ENCODE measurements around the gene IGSF5. TPM values are rescaled to one million over a fixed set of nuclear protein-coding genes. Genes with fewer than 3 reads are reported as not detected.
"Not testable (repeated sequence)": the region's sequence is repeated elsewhere in the genome, so short reads cannot be mapped to it uniquely, and the experiment has no call there.

Gene IGSF5
- total RNA-seq = not detected
- long read RNA-seq = 0 reads

GRCh38 chr21:39744883-39745282 is at the start of gene IGSF5:
TSS of gene IGSF5 (plus strand) at chr21:39745183. CDS start at chr21:39745510, 327 bp downstream.
- not testable (repeated sequence) for DNase-seq (ENCODE audit: low spot score)

GRCh38 chr21:39696196-39696595 is 48.8 kb upstream of the IGSF5 start:
- no peak for DNase-seq (ENCODE audit: low spot score)

DNA sequence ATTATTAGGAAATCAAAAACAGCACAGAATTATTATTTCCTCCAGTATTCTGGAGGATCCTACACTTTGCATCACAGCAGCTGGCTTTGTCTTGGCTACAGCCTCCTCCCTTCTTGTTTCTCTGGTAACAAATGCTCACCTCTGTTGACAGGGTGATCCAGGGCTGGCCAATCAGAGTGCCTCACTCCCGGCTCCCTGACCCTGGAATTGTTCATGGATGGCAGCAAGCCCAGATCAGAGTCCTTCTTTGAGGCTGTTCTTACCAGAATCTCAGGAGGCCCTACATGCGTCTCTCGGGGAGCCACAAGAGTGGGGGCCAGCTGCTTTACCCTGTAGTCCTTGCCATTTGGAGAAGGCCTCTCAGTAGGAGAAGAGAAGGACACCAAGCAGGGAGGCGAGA is 48.4 kb upstream of the IGSF5 start:
- DNase-seq (ENCODE audit: low spot score) = no peak

DNA sequence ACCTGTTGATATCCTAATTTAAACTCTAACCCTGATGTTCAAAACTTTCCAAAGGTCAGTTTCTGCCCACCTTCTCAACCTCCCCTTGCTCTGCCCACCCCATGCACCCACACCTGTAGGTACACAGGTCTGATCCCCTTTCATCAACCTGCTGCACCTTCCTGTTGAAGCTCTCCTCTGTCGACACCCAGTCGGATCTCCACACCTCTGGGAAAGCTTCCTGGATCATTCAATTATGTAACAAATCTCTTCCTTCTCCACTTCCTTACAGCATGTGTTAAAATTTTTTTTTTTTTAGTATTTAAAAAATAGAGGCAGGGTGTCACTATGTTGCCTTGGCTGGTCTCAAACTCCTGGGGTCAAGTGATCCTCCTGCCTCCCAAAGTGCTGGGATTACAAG is 44.7 kb upstream of the IGSF5 start:
- DNase-seq (ENCODE audit: low spot score) = no peak

DNA sequence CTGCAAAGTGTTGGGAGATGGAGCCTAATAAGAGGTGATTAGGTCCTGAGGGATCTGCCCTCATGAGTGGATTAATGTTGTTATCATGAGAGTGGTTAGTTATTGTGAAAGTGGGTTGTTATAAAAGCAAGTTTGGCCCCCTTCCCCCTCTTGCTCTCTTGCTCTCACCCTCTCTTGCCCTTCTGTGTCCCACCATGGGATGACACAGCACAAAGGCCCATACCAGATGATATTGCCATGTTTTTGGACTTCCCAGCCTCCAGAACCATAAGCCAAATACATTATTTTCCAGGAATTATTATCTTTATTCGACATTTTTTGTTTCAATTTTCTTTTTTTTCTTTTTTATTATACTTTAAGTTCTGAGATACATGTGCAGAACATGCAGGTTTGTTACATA is 41.4 kb upstream of the IGSF5 start:
- DNase-seq (ENCODE audit: low spot score) = no peak

- DNase-seq (ENCODE audit: low spot score) = no peak
These were observed 39.1 kb upstream of the IGSF5 start for GRCh38 chr21:39705849-39706248.

GRCh38 chr21:39707316-39707715 is 37.7 kb upstream of the IGSF5 start:
- DNase-seq (ENCODE audit: low spot score) = no peak

- DNase-seq (ENCODE audit: low spot score) = peak; percentile 18
These were observed 34.1 kb upstream of the IGSF5 start for GRCh38 chr21:39710866-39711265.

- no peak for DNase-seq (ENCODE audit: low spot score)
These were observed 32.7 kb upstream of the IGSF5 start for GRCh38 chr21:39712273-39712672.

- no peak for DNase-seq (ENCODE audit: low spot score)
These were observed 32.0 kb upstream of the IGSF5 start for GRCh38 chr21:39712976-39713375.

GRCh38 chr21:39713905-39714304 is 31.1 kb upstream of the IGSF5 start:
- peak; percentile 59 for DNase-seq (ENCODE audit: low spot score)

- peak; percentile 16 for DNase-seq (ENCODE audit: low spot score)
These were observed 30.7 kb upstream of the IGSF5 start for GRCh38 chr21:39714331-39714730.

DNA sequence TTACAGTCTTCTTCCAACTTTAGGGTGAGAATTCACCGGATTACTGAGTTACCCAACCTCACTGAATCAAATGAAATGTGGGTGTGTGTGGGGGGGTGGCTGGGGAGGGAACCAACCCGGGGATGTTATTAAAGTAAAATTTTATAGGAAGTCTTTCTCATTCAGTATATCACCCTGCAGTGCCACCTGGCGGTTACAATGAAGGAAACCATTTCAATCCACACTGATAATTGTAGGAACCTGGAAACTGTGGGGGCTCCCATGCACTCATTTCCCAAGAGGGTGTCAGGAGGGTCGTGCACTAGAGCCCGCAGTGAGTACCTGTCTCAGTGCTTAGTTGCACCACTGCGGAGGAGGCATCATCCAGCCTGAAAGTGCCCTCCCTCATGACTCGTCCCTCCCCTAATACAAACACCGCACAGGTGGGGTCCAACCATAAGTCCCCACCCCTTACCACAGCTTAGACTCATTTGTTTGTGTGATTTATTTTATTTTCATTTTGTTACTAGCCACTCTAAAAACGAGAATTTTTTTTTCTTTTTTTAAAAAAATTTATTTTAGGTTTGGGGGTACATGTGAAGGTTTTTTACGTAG is 29.1 kb upstream of the IGSF5 start:
- DNase-seq (ENCODE audit: low spot score) = peak; percentile 74

DNA sequence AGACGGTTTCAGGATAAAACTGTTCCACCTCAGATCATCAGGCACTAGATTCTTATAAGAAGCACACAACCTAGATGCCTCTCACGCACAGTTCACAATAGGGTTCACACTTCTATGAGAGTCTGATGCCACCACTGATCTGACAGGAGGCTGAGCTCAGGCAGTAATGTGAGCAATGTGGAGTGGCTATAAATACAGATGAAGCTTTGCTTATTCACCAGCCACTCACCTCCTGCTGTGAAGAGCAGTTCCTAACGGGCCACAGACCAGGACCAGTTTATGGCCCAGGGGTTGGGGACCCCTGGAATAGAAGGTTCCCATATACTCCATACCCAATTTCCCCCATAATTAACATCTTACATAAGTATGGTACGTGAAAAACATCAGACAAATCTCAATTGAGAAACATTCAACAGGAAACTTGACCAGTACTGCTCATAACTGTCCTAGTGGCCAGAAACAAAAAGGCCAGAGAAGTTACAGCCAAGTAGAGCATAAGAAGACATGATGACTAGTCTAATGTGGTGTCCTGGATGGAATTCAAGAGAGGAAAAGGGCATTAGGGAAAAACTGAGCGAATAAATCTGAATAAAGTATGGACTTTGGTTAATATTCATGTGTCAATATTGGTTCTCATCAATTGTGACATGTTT is 24.7 kb upstream of the IGSF5 start:
- DNase-seq (ENCODE audit: low spot score) = no peak

DNA sequence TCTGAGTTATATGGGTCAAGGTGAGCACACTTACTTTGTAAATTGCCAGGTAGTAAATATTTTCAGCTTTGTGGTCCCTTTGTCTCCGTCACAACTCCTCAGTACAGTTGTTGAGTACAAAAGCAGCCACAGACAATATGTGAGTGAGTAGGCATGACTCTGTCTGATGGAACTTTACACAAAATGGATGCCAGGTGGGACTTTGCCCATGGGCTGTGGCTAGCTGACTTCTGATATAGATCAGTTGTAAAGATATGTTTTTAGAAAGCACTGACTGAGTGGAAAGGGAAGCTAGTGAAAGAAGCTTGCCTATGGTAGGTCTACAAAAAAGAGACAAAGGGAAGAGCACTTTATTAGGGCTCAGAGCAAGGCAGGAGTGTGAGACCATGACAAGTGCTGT is 23.1 kb upstream of the IGSF5 start:
- no peak for DNase-seq (ENCODE audit: low spot score)

- no peak for DNase-seq (ENCODE audit: low spot score)
These were observed 20.0 kb upstream of the IGSF5 start for GRCh38 chr21:39724944-39725343.

DNA sequence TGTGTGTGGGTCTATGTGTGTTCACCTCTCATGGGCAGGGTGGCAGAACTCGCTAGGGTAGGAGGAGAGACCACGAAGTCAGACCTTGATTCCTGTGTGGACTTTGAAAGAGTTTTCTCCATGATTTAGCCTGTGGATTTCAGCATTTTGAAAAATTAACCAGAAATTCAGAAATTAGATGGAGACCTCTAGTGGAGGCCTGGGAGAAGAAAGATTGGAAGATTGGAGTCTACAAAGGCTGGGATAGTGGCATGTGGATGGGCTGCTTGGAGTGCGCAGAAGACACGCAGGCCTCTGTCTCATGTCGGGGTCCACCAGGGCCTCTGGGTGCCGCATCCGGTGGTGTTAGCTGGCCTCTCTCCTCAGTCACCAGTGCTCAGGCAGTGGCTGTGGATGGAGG is 18.9 kb upstream of the IGSF5 start:
- DNase-seq (ENCODE audit: low spot score) = no peak

- DNase-seq (ENCODE audit: low spot score) = no peak
These were observed 17.4 kb upstream of the IGSF5 start for GRCh38 chr21:39727401-39728120.

GRCh38 chr21:39728341-39728740 is 16.6 kb upstream of the IGSF5 start:
- DNase-seq (ENCODE audit: low spot score) = no peak

DNA sequence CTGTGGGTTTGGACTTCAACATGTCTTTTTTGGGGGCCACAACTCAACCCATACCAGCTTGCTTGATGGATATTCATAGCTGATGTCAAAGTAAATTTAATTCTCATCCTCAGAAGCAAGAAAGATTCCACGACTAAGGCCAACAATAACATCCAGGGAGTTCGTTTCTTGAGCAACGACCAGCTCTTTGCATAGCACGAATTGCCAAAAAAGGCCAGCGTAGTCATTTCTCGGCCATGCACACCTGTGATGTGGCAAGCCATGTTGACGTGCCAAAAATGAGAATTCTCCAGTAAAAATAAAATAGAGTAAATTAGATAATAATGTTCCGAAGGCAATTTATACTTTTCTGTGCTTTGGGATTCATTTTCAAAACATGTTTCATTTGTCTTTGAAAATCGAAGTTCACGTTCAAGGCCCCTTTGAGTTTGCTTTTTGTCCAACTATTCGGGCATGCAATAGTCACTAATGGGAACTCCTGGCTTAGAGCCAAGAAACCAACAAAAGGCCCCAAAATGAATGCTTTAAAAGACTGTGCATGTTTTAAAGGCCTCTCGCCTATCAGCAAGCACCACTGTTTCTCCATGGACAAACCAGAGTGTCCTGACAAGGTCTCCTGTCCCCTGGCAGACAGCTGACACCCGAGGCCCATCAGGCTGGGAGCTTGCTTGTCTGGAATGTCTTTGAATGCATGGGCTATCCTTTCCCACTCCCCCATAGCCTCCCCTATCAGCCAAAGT is 14.4 kb upstream of the IGSF5 start:
- no peak for DNase-seq (ENCODE audit: low spot score)

DNA sequence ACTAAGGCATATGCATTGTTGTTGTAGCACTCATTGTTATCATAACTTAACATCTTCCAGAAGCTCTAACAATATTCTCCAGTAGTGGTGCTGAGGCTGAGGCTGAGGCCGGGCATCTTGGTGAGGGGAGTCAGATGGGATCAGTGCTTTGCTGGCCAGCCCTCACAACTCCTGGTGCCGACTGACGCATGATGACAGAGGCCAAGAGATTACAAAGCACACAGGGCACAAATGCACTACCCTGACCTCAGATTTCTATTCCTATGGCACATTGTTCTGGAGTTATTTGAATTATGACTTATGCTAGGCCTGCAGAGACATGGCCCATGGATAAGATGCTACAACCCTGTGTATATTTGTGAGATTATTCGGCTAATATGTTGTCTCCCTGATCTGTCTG is 8.3 kb upstream of the IGSF5 start:
- DNase-seq (ENCODE audit: low spot score) = no peak
